Stomach (tissue), 4 donors: Measurements from ENCODE around the gene COG8.

Experiments
- EP300 ChIP-seq: sonication (generic); formaldehyde crosslinking; IDR thresholded peaks from one replicate; pipeline ENCODE4 v1.6.1; 2017; ENCODE audit warnings: antibody characterized with exemption
- TF ChIP-seq, protein P1 (sequence below), 7 experiments: fragments of 450-650 bp in 4 of 7; fragments of 200-600 bp in 3 of 7; sonication (generic) in 3 of 7; IDR thresholded peaks; one replicate each; pipeline ENCODE4 v1.5.1; 2016 to 2019; ENCODE audit warnings: antibody characterized with exemption in 7 of 7, control low read depth in 2 of 7, mild to moderate bottlenecking in 1 of 7

DNA sequence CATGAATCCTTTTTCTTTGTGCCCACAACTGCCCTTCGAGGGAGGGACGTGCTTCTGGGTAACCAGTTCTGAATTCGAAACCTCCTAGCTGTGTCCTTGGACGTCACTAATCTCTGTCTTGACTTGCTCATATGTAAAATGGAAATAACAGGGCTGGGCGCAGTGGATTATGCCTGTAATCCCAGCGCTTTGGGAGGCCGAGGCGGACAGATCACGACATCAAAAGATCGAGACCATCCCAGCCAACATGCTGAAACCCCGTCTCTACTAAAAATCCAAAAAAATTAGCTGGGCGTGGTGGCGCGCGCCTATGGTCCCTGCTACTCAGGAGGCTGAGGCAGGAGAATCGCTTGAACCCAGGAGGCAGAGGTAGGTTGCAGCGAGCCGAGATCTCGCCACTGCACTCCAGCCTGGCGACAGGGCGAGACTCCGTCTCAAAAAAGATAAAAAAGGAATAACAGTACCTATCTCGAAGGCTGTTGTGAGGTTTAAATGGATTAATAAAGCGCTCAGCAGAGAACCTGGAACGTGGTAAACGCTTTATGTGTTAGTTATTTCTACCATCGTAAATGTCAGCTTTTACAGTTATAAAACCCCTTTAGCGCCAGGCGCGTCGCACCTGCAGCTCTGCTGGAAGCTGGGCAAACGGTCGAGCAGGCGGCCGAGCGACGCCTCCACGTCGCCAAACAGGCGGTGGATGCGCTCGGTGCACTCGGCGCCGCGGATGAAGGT, 641 bp downstream of the COG8 start:
- TF ChIP-seq EP300 = no peak
- TF ChIP-seq, protein P1, sequence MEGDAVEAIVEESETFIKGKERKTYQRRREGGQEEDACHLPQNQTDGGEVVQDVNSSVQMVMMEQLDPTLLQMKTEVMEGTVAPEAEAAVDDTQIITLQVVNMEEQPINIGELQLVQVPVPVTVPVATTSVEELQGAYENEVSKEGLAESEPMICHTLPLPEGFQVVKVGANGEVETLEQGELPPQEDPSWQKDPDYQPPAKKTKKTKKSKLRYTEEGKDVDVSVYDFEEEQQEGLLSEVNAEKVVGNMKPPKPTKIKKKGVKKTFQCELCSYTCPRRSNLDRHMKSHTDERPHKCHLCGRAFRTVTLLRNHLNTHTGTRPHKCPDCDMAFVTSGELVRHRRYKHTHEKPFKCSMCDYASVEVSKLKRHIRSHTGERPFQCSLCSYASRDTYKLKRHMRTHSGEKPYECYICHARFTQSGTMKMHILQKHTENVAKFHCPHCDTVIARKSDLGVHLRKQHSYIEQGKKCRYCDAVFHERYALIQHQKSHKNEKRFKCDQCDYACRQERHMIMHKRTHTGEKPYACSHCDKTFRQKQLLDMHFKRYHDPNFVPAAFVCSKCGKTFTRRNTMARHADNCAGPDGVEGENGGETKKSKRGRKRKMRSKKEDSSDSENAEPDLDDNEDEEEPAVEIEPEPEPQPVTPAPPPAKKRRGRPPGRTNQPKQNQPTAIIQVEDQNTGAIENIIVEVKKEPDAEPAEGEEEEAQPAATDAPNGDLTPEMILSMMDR (IDR thresholded peaks at IDR 0.05) = no peak
